SJCRH30 (cell line): ENCODE measurements around the gene UROS. TPM values are rescaled to one million over a fixed set of nuclear protein-coding genes. Genes with fewer than 3 reads are reported as not detected.

Source experiments
- DNase-seq, 2 experiments: peaks; one replicate each; pipeline ENCODE4 v3.0.0-alpha.2; 2015 to 2020
- H3K27ac ChIP-seq: fragments of 250-450 bp; sonication (Bioruptor Pico); 2 replicates; pipeline ENCODE4 v1.5.1; 2020; ENCODE audit warnings: mild to moderate bottlenecking, moderate library complexity
- H3K27me3 ChIP-seq: fragments of 250-450 bp; sonication (Bioruptor Pico); 2 replicates; pipeline ENCODE4 v1.5.1; 2020; ENCODE audit warnings: mild to moderate bottlenecking, moderate library complexity
- H3K36me3 ChIP-seq: fragments of 250-450 bp; sonication (Bioruptor Pico); 2 replicates; pipeline ENCODE4 v1.5.1; 2020; ENCODE audit warnings: mild to moderate bottlenecking, moderate library complexity
- H3K4me1 ChIP-seq: fragments of 250-450 bp; sonication (Bioruptor Pico); 2 replicates; pipeline ENCODE4 v1.5.1; 2020; ENCODE audit warnings: mild to moderate bottlenecking, moderate library complexity
- H3K4me3 ChIP-seq: fragments of 250-450 bp; sonication (Bioruptor Pico); 2 replicates; pipeline ENCODE4 v1.5.1; 2020; ENCODE audit warnings: mild to moderate bottlenecking, moderate library complexity
- H3K9me3 ChIP-seq: fragments of 250-450 bp; sonication (Bioruptor Pico); replicated peaks from 2 replicates; pipeline ENCODE4 v1.5.1; 2020; ENCODE audit warnings: mild to moderate bottlenecking, moderate library complexity
- total RNA-seq: library from RNA; depleted of rRNA; stranded (reverse); fragments of >200 nt; shearing (Covaris generic); gene quantifications from 2 replicates; pipeline ENCODE4 v1.2.3, GENCODE V29; 2014

Gene UROS
- total RNA-seq, 1 experiment from 2014 or later = 41.0 TPM

- no peaks in the 10 kb centered on the region for H3K4me1 ChIP-seq
- H3K4me3 ChIP-seq = no peak overlapping the region
- DNase-seq = no peak
- no peaks in the 10 kb centered on the region for H3K27me3 ChIP-seq
- H3K9me3 ChIP-seq = no peaks in the 10 kb centered on the region
- peaks cover 14% of the 10 kb centered on the region; the same call in 1 of the 2 replicates for H3K36me3 ChIP-seq
- no peak overlapping the region for H3K27ac ChIP-seq
These were observed 10.8 kb downstream of the UROS start for GRCh38 chr10:125812128-125812750.

GRCh38 chr10:125811251-125811650 lies 11.8 kb downstream of the UROS start:
- Histone ChIP-seq H3K27me3 (no peaks in the 10 kb centered on the region), H3K4me3 (no peak overlapping the region), H3K4me1 (no peaks in the 10 kb centered on the region), H3K36me3 (peaks cover 14% of the 10 kb centered on the region; the same call in 1 of the 2 replicates), H3K9me3 (no peaks in the 10 kb centered on the region), H3K27ac (no peak overlapping the region)
- no peak for DNase-seq

- H3K4me1 ChIP-seq = no peaks in the 10 kb centered on the region
- no peak for DNase-seq
- H3K4me3 ChIP-seq = no peak overlapping the region
- H3K9me3 ChIP-seq = no peaks in the 10 kb centered on the region
- H3K27me3 ChIP-seq = no peaks in the 10 kb centered on the region
- H3K36me3 ChIP-seq = peaks cover 12% of the 10 kb centered on the region; the same call in 1 of the 2 replicates
- no peak overlapping the region for H3K27ac ChIP-seq
These were observed 15.0 kb downstream of the UROS start for GRCh38 chr10:125808047-125808446.

GRCh38 chr10:125802739-125803138 lies 20.3 kb downstream of the UROS start:
- no peaks in the 10 kb centered on the region for H3K27me3 ChIP-seq
- no peak overlapping the region for H3K27ac ChIP-seq
- DNase-seq = no peak
- no peaks in the 10 kb centered on the region for H3K36me3 ChIP-seq
- H3K4me1 ChIP-seq = no peaks in the 10 kb centered on the region
- H3K4me3 ChIP-seq = no peak overlapping the region
- no peaks in the 10 kb centered on the region for H3K9me3 ChIP-seq

GRCh38 chr10:125802131-125802530 lies 20.9 kb downstream of the UROS start:
- H3K36me3 ChIP-seq = no peaks in the 10 kb centered on the region
- DNase-seq = no peak
- no peak overlapping the region for H3K27ac ChIP-seq

GRCh38 chr10:125801574-125801973 lies 21.5 kb downstream of the UROS start:
- Histone ChIP-seq H3K4me1 (no peaks in the 10 kb centered on the region), H3K27ac (no peak overlapping the region), H3K9me3 (no peaks in the 10 kb centered on the region), H3K27me3 (no peaks in the 10 kb centered on the region), H3K4me3 (no peak overlapping the region), H3K36me3 (no peaks in the 10 kb centered on the region)
- DNase-seq = no peak

More at GRCh38 chr10:125802131-125802530, 20.9 kb downstream of the UROS start:
- no peaks in the 10 kb centered on the region for H3K9me3 ChIP-seq
- H3K4me1 ChIP-seq = no peaks in the 10 kb centered on the region
- no peak overlapping the region for H3K4me3 ChIP-seq
- no peaks in the 10 kb centered on the region for H3K27me3 ChIP-seq

GRCh38 chr10:125799451-125800182 lies 23.4 kb downstream of the UROS start:
- Histone ChIP-seq H3K4me1 (no peaks in the 10 kb centered on the region), H3K4me3 (no peak overlapping the region), H3K27ac (no peak overlapping the region), H3K9me3 (no peaks in the 10 kb centered on the region), H3K36me3 (no peaks in the 10 kb centered on the region), H3K27me3 (no peaks in the 10 kb centered on the region)
- DNase-seq = no peak

- no peaks in the 10 kb centered on the region for H3K36me3 ChIP-seq
- no peak for DNase-seq
- no peaks in the 10 kb centered on the region for H3K4me1 ChIP-seq
- no peaks in the 10 kb centered on the region for H3K27me3 ChIP-seq
- H3K4me3 ChIP-seq = no peak overlapping the region
- H3K9me3 ChIP-seq = no peaks in the 10 kb centered on the region
- no peak overlapping the region for H3K27ac ChIP-seq
These were observed 24.9 kb downstream of the UROS start for GRCh38 chr10:125797994-125798662.

GRCh38 chr10:125797424-125797823 lies 25.6 kb downstream of the UROS start:
- Histone ChIP-seq H3K27ac (no peak overlapping the region), H3K4me1 (no peaks in the 10 kb centered on the region), H3K9me3 (no peaks in the 10 kb centered on the region), H3K4me3 (no peak overlapping the region), H3K27me3 (no peaks in the 10 kb centered on the region), H3K36me3 (no peaks in the 10 kb centered on the region)
- DNase-seq = no peak

- Histone ChIP-seq H3K4me1 (no peaks in the 10 kb centered on the region), H3K4me3 (no peak overlapping the region), H3K9me3 (no peaks in the 10 kb centered on the region), H3K36me3 (no peaks in the 10 kb centered on the region), H3K27me3 (no peaks in the 10 kb centered on the region), H3K27ac (no peak overlapping the region)
- no peak for DNase-seq
These were observed 27.3 kb downstream of the UROS start for GRCh38 chr10:125795637-125796190.

- no peaks in the 10 kb centered on the region for H3K9me3 ChIP-seq
- no peaks in the 10 kb centered on the region for H3K4me1 ChIP-seq
- DNase-seq = no peak
- H3K27ac ChIP-seq = no peak overlapping the region
- H3K4me3 ChIP-seq = no peak overlapping the region
- no peaks in the 10 kb centered on the region for H3K36me3 ChIP-seq
- no peaks in the 10 kb centered on the region for H3K27me3 ChIP-seq
These were observed 27.9 kb downstream of the UROS start for GRCh38 chr10:125795128-125795527.

- Histone ChIP-seq H3K4me1 (no peaks in the 10 kb centered on the region), H3K27me3 (no peaks in the 10 kb centered on the region), H3K9me3 (no peaks in the 10 kb centered on the region), H3K4me3 (no peak overlapping the region), H3K36me3 (no peaks in the 10 kb centered on the region), H3K27ac (no peak overlapping the region)
- DNase-seq = no peak
These were observed 30.4 kb downstream of the UROS start for GRCh38 chr10:125792342-125793300.

- DNase-seq = no peak
- Histone ChIP-seq H3K36me3 (no peaks in the 10 kb centered on the region), H3K4me1 (no peaks in the 10 kb centered on the region; the same call in 1 of the 2 replicates), H3K4me3 (no peak overlapping the region), H3K27me3 (no peaks in the 10 kb centered on the region), H3K9me3 (no peaks in the 10 kb centered on the region), H3K27ac (no peak overlapping the region)
These were observed 34.7 kb downstream of the UROS start for GRCh38 chr10:125788156-125789034.
